ENCODE data around the gene CRYL1.

CRYL1 gene

GRCh38 chr13:20414546-20415305 is 110.9 kb downstream of the CRYL1 start:
- Mint-ChIP-seq H3K27ac (peak overlapping the region; percentile 80), H3K36me3 (ENCODE audit: low read depth) (no peaks in the 10 kb centered on the region), H3K4me3 (no peak overlapping the region), H3K27me3 (ENCODE audit: low read depth, poor library complexity) (peaks cover 11% of the 10 kb centered on the region), H3K4me1 (peaks cover 15% of the 10 kb centered on the region), H3K9me3 (peaks cover 12% of the 10 kb centered on the region)
- peak; percentile 18 for DNase-seq
- TF ChIP-seq CTCF (IDR thresholded peaks at IDR 0.05) = no peak

GRCh38 chr13:20412691-20413355 is 112.8 kb downstream of the CRYL1 start:
- no peaks in the 10 kb centered on the region for H3K9me3 Mint-ChIP-seq
- peaks cover 9% of the 10 kb centered on the region for H3K27me3 Mint-ChIP-seq (ENCODE audit: low read depth, poor library complexity)
- H3K36me3 Mint-ChIP-seq (ENCODE audit: low read depth) = no peaks in the 10 kb centered on the region
- H3K27ac Mint-ChIP-seq = no peak overlapping the region
- peaks cover 19% of the 10 kb centered on the region for H3K4me1 Mint-ChIP-seq
- no peak overlapping the region for H3K4me3 Mint-ChIP-seq
- no peak for DNase-seq
- no peak for TF ChIP-seq CTCF (IDR thresholded peaks at IDR 0.05)

- H3K4me1 Mint-ChIP-seq = peaks cover 29% of the 10 kb centered on the region
- TF ChIP-seq CTCF (IDR thresholded peaks at IDR 0.05) = no peak
- no peak overlapping the region for H3K4me3 Mint-ChIP-seq
- peaks cover 14% of the 10 kb centered on the region for H3K27me3 Mint-ChIP-seq (ENCODE audit: low read depth, poor library complexity)
- H3K9me3 Mint-ChIP-seq = no peaks in the 10 kb centered on the region
- no peaks in the 10 kb centered on the region for H3K36me3 Mint-ChIP-seq (ENCODE audit: low read depth)
- peak overlapping the region; percentile 65 for H3K27ac Mint-ChIP-seq
- DNase-seq = no peak
Measured at GRCh38 chr13:20411638-20412342, 113.9 kb downstream of the CRYL1 start.

- Mint-ChIP-seq H3K27me3 (ENCODE audit: low read depth, poor library complexity) (peaks cover 22% of the 10 kb centered on the region), H3K36me3 (ENCODE audit: low read depth) (no peaks in the 10 kb centered on the region), H3K27ac (no peak overlapping the region), H3K9me3 (no peaks in the 10 kb centered on the region), H3K4me1 (peaks cover 39% of the 10 kb centered on the region), H3K4me3 (no peak overlapping the region)
- no peak for TF ChIP-seq CTCF (IDR thresholded peaks at IDR 0.05)
- DNase-seq = no peak
Measured at GRCh38 chr13:20410726-20411125, 114.9 kb downstream of the CRYL1 start.

- Mint-ChIP-seq H3K4me3 (no peak overlapping the region), H3K36me3 (ENCODE audit: low read depth) (no peaks in the 10 kb centered on the region), H3K27ac (no peak overlapping the region), H3K9me3 (no peaks in the 10 kb centered on the region), H3K27me3 (ENCODE audit: low read depth, poor library complexity) (peaks cover 26% of the 10 kb centered on the region), H3K4me1 (peaks cover 38% of the 10 kb centered on the region)
- no peak for DNase-seq
- no peak for TF ChIP-seq CTCF (IDR thresholded peaks at IDR 0.05)
Measured at GRCh38 chr13:20408181-20408580, 117.5 kb downstream of the CRYL1 start.
